HG03196 (cell line): ENCODE measurements around the gene PPP3R2.

Experiments
- ATAC-seq: cut with Tn5 transposase; IDR thresholded peaks from one replicate; pipeline ENCODE4 v1.9.1; 2021; ENCODE audit not compliant: unreplicated experiment

The PPP3R2 gene

GRCh38 chr9:101594796-101595195 is at the start of gene PPP3R2:
PPP3R2 (minus strand) TSS chr9:101594969; CDS start chr9:101594921, 48 bp downstream.
- ATAC-seq: no peak

- ATAC-seq: no peak
Measured at GRCh38 chr9:101639785-101640665, 45.3 kb upstream of the PPP3R2 start.

GRCh38 chr9:101639311-101639710 is 44.5 kb upstream of the PPP3R2 start:
- no peak for ATAC-seq

GRCh38 chr9:101636247-101636646 is 41.5 kb upstream of the PPP3R2 start:
- ATAC-seq: no peak

- no peak for ATAC-seq
Measured at GRCh38 chr9:101635473-101635872, 40.7 kb upstream of the PPP3R2 start.

GRCh38 chr9:101634741-101635409 is 40.1 kb upstream of the PPP3R2 start:
- no peak for ATAC-seq

GRCh38 chr9:101632611-101633010 is 37.8 kb upstream of the PPP3R2 start:
- ATAC-seq: no peak

- no peak for ATAC-seq
Measured at GRCh38 chr9:101631892-101632291, 37.1 kb upstream of the PPP3R2 start.

- ATAC-seq: no peak
Measured at GRCh38 chr9:101629636-101630035, 34.9 kb upstream of the PPP3R2 start.

- ATAC-seq: no peak
Measured at GRCh38 chr9:101628173-101628572, 33.4 kb upstream of the PPP3R2 start.

- ATAC-seq: peak; percentile 77
Measured at GRCh38 chr9:101626295-101626694, 31.5 kb upstream of the PPP3R2 start.

- ATAC-seq: no peak
Measured at GRCh38 chr9:101625876-101626275, 31.1 kb upstream of the PPP3R2 start.

GRCh38 chr9:101620452-101620851 is 25.7 kb upstream of the PPP3R2 start:
- ATAC-seq: no peak

GRCh38 chr9:101618698-101619097 is 23.9 kb upstream of the PPP3R2 start:
- ATAC-seq: no peak

- ATAC-seq: no peak
Measured at GRCh38 chr9:101605547-101605946, 10.8 kb upstream of the PPP3R2 start.

- ATAC-seq: no peak
Measured at GRCh38 chr9:101604296-101604695, 9.5 kb upstream of the PPP3R2 start.

GRCh38 chr9:101601904-101602765 is 7.4 kb upstream of the PPP3R2 start:
- ATAC-seq: no peak

GRCh38 chr9:101593345-101593744 is 1.4 kb downstream of the PPP3R2 start:
- ATAC-seq: no peak

- no peak for ATAC-seq
Measured at GRCh38 chr9:101592788-101593187, 2.0 kb downstream of the PPP3R2 start.

- ATAC-seq: no peak
Measured at GRCh38 chr9:101591787-101592446, 2.9 kb downstream of the PPP3R2 start.

GRCh38 chr9:101590901-101591300 is 3.9 kb downstream of the PPP3R2 start:
- no peak for ATAC-seq
